ENCODE data around the gene PLEKHA6.

Gene PLEKHA6

GRCh38 chr1:204286831-204287421 lies 72.8 kb downstream of the PLEKHA6 start:
- TF ChIP-seq, protein P1, sequence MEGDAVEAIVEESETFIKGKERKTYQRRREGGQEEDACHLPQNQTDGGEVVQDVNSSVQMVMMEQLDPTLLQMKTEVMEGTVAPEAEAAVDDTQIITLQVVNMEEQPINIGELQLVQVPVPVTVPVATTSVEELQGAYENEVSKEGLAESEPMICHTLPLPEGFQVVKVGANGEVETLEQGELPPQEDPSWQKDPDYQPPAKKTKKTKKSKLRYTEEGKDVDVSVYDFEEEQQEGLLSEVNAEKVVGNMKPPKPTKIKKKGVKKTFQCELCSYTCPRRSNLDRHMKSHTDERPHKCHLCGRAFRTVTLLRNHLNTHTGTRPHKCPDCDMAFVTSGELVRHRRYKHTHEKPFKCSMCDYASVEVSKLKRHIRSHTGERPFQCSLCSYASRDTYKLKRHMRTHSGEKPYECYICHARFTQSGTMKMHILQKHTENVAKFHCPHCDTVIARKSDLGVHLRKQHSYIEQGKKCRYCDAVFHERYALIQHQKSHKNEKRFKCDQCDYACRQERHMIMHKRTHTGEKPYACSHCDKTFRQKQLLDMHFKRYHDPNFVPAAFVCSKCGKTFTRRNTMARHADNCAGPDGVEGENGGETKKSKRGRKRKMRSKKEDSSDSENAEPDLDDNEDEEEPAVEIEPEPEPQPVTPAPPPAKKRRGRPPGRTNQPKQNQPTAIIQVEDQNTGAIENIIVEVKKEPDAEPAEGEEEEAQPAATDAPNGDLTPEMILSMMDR (conservative IDR thresholded peaks at IDR 0.05; ENCODE audit: low read depth, low read length): no peak
- no peak overlapping the region for H3K4me3 ChIP-seq (ENCODE audit: low read length)
- DNase-seq (ENCODE audit: low read depth): no peak

GRCh38 chr1:204286315-204286714 lies 73.4 kb downstream of the PLEKHA6 start:
- H3K4me3 ChIP-seq (ENCODE audit: low read length): no peak overlapping the region
- DNase-seq (ENCODE audit: low read depth): no peak
- TF ChIP-seq, protein P1 (conservative IDR thresholded peaks at IDR 0.05; ENCODE audit: low read depth, low read length): no peak

- H3K4me3 ChIP-seq (ENCODE audit: low read length): no peak overlapping the region
- TF ChIP-seq, protein P1 (conservative IDR thresholded peaks at IDR 0.05; ENCODE audit: low read depth, low read length): no peak
- DNase-seq (ENCODE audit: low read depth): no peak
Measured at GRCh38 chr1:204285436-204286305, 74.1 kb downstream of the PLEKHA6 start.

DNA sequence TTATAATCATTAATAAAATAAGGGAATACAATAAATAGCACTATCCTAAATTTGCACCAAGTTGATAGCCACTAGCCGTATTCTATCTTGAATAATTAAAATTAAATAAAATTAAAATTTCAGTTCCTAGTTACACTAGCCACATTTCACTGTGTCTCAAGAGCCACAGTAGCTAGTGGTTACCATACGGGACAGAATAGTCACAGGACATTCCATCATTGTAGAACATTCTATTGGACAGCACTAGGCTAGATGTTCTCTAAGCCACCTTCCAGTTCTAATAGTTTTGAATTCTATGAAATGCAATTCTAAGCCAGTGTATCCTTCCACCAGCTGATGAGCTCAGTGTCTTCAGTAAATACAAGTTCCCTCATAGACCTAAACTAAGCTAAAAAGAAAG lies 74.8 kb downstream of the PLEKHA6 start:
- no peak overlapping the region for H3K4me3 ChIP-seq (ENCODE audit: low read length)
- DNase-seq (ENCODE audit: low read depth): no peak
- TF ChIP-seq, protein P1 (conservative IDR thresholded peaks at IDR 0.05; ENCODE audit: low read depth, low read length): no peak

DNA sequence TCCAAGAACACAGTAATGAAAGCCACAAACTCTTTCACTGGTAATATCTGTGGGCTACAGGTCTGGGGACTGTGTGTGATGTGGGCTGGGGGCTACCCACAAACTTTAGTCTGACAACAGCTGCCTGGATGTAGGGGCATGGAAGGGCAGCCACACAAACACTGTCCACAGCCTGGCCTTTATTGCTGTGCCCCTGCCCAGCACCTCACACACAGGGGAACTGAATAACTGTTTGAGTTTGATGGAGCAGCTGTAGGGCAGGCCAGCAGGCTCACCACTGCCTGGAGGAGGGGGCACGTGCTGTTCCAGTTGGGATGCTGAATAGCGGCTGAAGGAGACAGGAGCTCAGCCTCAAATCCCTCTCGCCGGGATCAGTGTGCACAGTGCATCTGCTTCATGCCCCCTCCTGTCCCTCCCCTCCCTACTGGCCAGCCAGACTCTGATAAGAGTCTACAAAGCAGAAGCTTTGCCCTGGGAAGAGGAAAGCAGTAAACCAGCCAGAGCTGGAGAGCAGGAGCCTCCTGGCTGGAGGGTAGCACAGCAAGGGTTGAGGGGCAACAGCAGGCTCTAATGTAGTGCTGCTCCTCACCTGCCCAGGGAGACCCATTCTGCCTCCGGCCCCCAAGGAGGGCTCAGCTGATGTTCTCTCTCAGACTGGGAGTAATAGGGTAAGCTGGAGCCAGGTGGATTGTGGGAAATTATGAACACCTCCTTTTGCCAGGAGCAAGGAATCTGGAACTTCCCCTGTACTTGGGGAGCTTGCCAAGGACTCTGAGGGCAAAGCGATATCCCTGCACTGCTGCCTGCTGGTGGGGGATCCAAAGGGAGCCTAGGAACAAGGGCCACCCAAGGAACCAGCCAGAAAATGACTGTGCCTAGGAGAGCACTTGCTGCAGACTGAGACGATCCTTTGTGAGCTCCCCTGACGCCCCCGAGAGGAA lies 75.7 kb downstream of the PLEKHA6 start:
- H3K4me3 ChIP-seq (ENCODE audit: low read length): no peak overlapping the region
- DNase-seq (ENCODE audit: low read depth): no peak
- TF ChIP-seq, protein P1 (conservative IDR thresholded peaks at IDR 0.05; ENCODE audit: low read depth, low read length): no peak

- H3K4me3 ChIP-seq (ENCODE audit: low read length): no peak overlapping the region
- TF ChIP-seq, protein P1 (conservative IDR thresholded peaks at IDR 0.05; ENCODE audit: low read depth, low read length): no peak
- DNase-seq (ENCODE audit: low read depth): no peak
Measured at GRCh38 chr1:204282761-204283221, 76.9 kb downstream of the PLEKHA6 start.
